NCI-H345 (cell line): ENCODE data around the gene FGGY.
"Not testable (repeated sequence)": the region's sequence is repeated elsewhere in the genome, so short reads cannot be mapped to it uniquely, and the experiment has no call there.

ENCODE experiments used
- DNase-seq: peaks from one replicate; lab custom pipeline; 2025; lab: John Stamatoyannopoulos, UW

Gene FGGY

GRCh38 chr1:59579222-59579621 lies 282.3 kb downstream of the FGGY start:
- no peak for DNase-seq

- no peak for DNase-seq
Observed at GRCh38 chr1:59580257-59580656, 283.4 kb downstream of the FGGY start.

- not testable (repeated sequence) for DNase-seq
Observed at GRCh38 chr1:59592410-59592809, 295.5 kb downstream of the FGGY start.

GRCh38 chr1:59592924-59593323 lies 296.0 kb downstream of the FGGY start:
- no peak for DNase-seq

GRCh38 chr1:59593798-59594790 lies 297.2 kb downstream of the FGGY start:
- no peak for DNase-seq

GRCh38 chr1:59595774-59596173 lies 298.9 kb downstream of the FGGY start:
- DNase-seq, result peak; percentile 38

GRCh38 chr1:59596432-59596831 lies 299.5 kb downstream of the FGGY start:
- DNase-seq, result no peak

- no peak for DNase-seq
Observed at GRCh38 chr1:59596956-59597355, 300.1 kb downstream of the FGGY start.

- DNase-seq, result no peak
Observed at GRCh38 chr1:59597420-59598119, 300.7 kb downstream of the FGGY start.

- no peak for DNase-seq
Observed at GRCh38 chr1:59598120-59598440, 301.2 kb downstream of the FGGY start.

GRCh38 chr1:59601041-59601441 lies 304.1 kb downstream of the FGGY start:
- DNase-seq, result no peak

- DNase-seq, result no peak
Observed at GRCh38 chr1:59601811-59602210, 304.9 kb downstream of the FGGY start.

GRCh38 chr1:59604191-59604590 lies 307.3 kb downstream of the FGGY start:
- no peak for DNase-seq

- DNase-seq, result no peak
Observed at GRCh38 chr1:59605184-59605583, 308.3 kb downstream of the FGGY start.

- no peak for DNase-seq
Observed at GRCh38 chr1:59605761-59606160, 308.9 kb downstream of the FGGY start.

- no peak for DNase-seq
Observed at GRCh38 chr1:59609245-59609644, 312.4 kb downstream of the FGGY start.

GRCh38 chr1:59610499-59610898 lies 313.6 kb downstream of the FGGY start:
- DNase-seq, result not testable (repeated sequence)

GRCh38 chr1:59617434-59617833 lies 320.5 kb downstream of the FGGY start:
- DNase-seq, result no peak

GRCh38 chr1:59619557-59619956 lies 322.7 kb downstream of the FGGY start:
- no peak for DNase-seq

GRCh38 chr1:59625384-59625783 lies 328.5 kb downstream of the FGGY start:
- no peak for DNase-seq

- DNase-seq, result no peak
Observed at GRCh38 chr1:59631561-59632255, 334.8 kb downstream of the FGGY start.

GRCh38 chr1:59635097-59635496 lies 338.2 kb downstream of the FGGY start:
- no peak for DNase-seq
